IMR-90 (cell line): Measurements from ENCODE around the gene SAMD11. TPM values are rescaled to one million over a fixed set of nuclear protein-coding genes. Genes with fewer than 3 reads are reported as not detected.

Experiments used
- ATAC-seq: fragments of 200-7000 bp; cut with Tn5 transposase; 2 replicates; pipeline ENCODE4 v1.9.1; 2020; ENCODE audit warnings: low read depth, mild to moderate bottlenecking, moderate library complexity
- BruUV-seq: library from RNA; stranded (reverse); fragments of 400-500 nt; replicated peaks from 2 replicates; lab custom pipeline; 2021; lab: Mats Ljungman, UMichigan
- CTCF ChIA-PET: fragments of 300-600 bp; formaldehyde crosslinking; extraction: SDS; loops from one replicate; lab custom pipeline; 2021; ENCODE audit warnings: antibody characterized with exemption; lab: Yijun Ruan, JAX
- POLR2A ChIA-PET: fragments of 300-600 bp; sonication (Branson Sonifier 250); formaldehyde crosslinking; loops from one replicate; lab custom pipeline; 2022; ENCODE audit warnings: antibody characterized with exemption; ENCODE audit not compliant: unreplicated experiment; lab: Charles Lee
- DNase-seq: peaks from one replicate; pipeline ENCODE4 v3.0.0; 2013
- H2AFZ ChIP-seq: replicated peaks from 2 replicates; pipeline ENCODE3; 2013; ENCODE audit warnings: low read length, mild to moderate bottlenecking; ENCODE audit not compliant: poor library complexity
- H2AK5ac ChIP-seq: 2 replicates; pipeline ENCODE4 v1.6.1; 2013; ENCODE audit warnings: low read depth, low read length, inconsistent platforms
- H2AK9ac ChIP-seq: replicated peaks from 2 replicates; pipeline ENCODE3; 2013; ENCODE audit warnings: mild to moderate bottlenecking, low read depth, low read length, moderate library complexity; ENCODE audit not compliant: poor library complexity
- H2BK120ac ChIP-seq: 2 replicates; pipeline ENCODE4 v1.6.1; 2013; ENCODE audit warnings: low read depth, low read length, inconsistent platforms
- H2BK15ac ChIP-seq: 3 replicates; pipeline ENCODE4 v1.6.1; 2013; ENCODE audit warnings: low read depth, low read length, inconsistent platforms
- H2BK20ac ChIP-seq: 2 replicates; pipeline ENCODE4 v1.6.1; 2013; ENCODE audit warnings: low read depth, mild to moderate bottlenecking, inconsistent platforms, low read length, moderate library complexity
- H2BK5ac ChIP-seq: 2 replicates; pipeline ENCODE4 v1.6.1; 2013; ENCODE audit warnings: mild to moderate bottlenecking, low read depth, low read length, inconsistent platforms; ENCODE audit not compliant: poor library complexity, severe bottlenecking
- H3K14ac ChIP-seq: replicated peaks from 2 replicates; pipeline ENCODE4 v1.6.1; 2013; ENCODE audit warnings: low read depth, low read length, inconsistent platforms
- H3K18ac ChIP-seq: 2 replicates; pipeline ENCODE4 v1.6.1; 2013; ENCODE audit warnings: low read depth, low read length, control low read depth
- H3K23ac ChIP-seq: 2 replicates; pipeline ENCODE4 v1.6.1; 2013; ENCODE audit warnings: low read depth, low read length, inconsistent platforms
- H3K27ac ChIP-seq: 2 replicates; pipeline ENCODE4 v1.5.1; 2013; ENCODE audit warnings: mild to moderate bottlenecking, control low read depth, low read length; ENCODE audit not compliant: insufficient read depth
- H3K27me3 ChIP-seq: 2 replicates; pipeline ENCODE4 v1.6.1; 2013; ENCODE audit warnings: low read length; ENCODE audit not compliant: control insufficient read depth, insufficient read depth
- H3K36me3 ChIP-seq: 2 replicates; pipeline ENCODE4 v1.6.1; 2013; ENCODE audit warnings: low read length, mixed read lengths; ENCODE audit not compliant: control insufficient read depth, insufficient read depth
- H3K4ac ChIP-seq: 2 replicates; pipeline ENCODE4 v1.6.1; 2013; ENCODE audit warnings: low read depth, low read length, inconsistent platforms
- H3K4me1 ChIP-seq: 2 replicates; pipeline ENCODE4 v1.6.1; 2013; ENCODE audit warnings: low read length, mixed read lengths; ENCODE audit not compliant: control insufficient read depth, insufficient read depth
- H3K4me2 ChIP-seq: 2 replicates; pipeline ENCODE4 v1.6.1; 2013; ENCODE audit warnings: low read depth, mild to moderate bottlenecking, control low read depth, low read length, moderate library complexity
- H3K4me3 ChIP-seq: 2 replicates; pipeline ENCODE4 v1.5.1; 2013; ENCODE audit warnings: low read depth, mild to moderate bottlenecking, control low read depth, low read length, moderate library complexity; ENCODE audit not compliant: insufficient read depth
- H3K56ac ChIP-seq: 2 replicates; pipeline ENCODE4 v1.6.1; 2013; ENCODE audit warnings: low read length, inconsistent platforms; ENCODE audit not compliant: insufficient read depth; ENCODE audit errors: extremely low read depth
- H3K79me1 ChIP-seq, 2 experiments: 2 replicates each; pipeline ENCODE4 v1.6.1; 2013; ENCODE audit warnings: low read length in 2 of 2, inconsistent platforms in 1 of 2, low read depth in 1 of 2
- H3K9ac ChIP-seq: 2 replicates; pipeline ENCODE4 v1.6.1; 2013; ENCODE audit warnings: low read depth, low read length, control low read depth
- H3K9me1 ChIP-seq: 2 replicates; pipeline ENCODE4 v1.6.1; 2013; ENCODE audit warnings: low read length, inconsistent platforms; ENCODE audit not compliant: insufficient read depth
- H3K9me3 ChIP-seq: 2 replicates; pipeline ENCODE4 v1.6.1; 2013; ENCODE audit warnings: low read length; ENCODE audit not compliant: control insufficient read depth, insufficient read depth
- H4K20me1 ChIP-seq: 2 replicates; pipeline ENCODE4 v1.6.1; 2013; ENCODE audit warnings: low read length, inconsistent platforms; ENCODE audit not compliant: insufficient read depth
- H4K5ac ChIP-seq: 2 replicates; pipeline ENCODE4 v1.6.1; 2013; ENCODE audit warnings: mild to moderate bottlenecking, low read depth, low read length, control low read depth
- H4K8ac ChIP-seq, 2 experiments: 2 replicates each; pipeline ENCODE4 v1.6.1; 2013; ENCODE audit warnings: low read depth in 2 of 2, low read length in 2 of 2, control low read depth in 1 of 2, inconsistent platforms in 1 of 2
- H4K91ac ChIP-seq: 2 replicates; pipeline ENCODE4 v1.6.1; 2013; ENCODE audit warnings: low read depth, low read length, inconsistent platforms; ENCODE audit not compliant: insufficient read depth
- CHD1 ChIP-seq: IDR thresholded peaks from 2 replicates; pipeline ENCODE4 v1.6.1; 2012; ENCODE audit warnings: low read depth, low read length, improper control_type of control experiment
- MXI1 ChIP-seq: IDR thresholded peaks from 2 replicates; pipeline ENCODE4 v1.6.1; 2012; ENCODE audit warnings: low read depth, mild to moderate bottlenecking, low read length, moderate library complexity, borderline replicate concordance
- RFX5 ChIP-seq: IDR thresholded peaks from 2 replicates; pipeline ENCODE4 v1.8.0; 2012; ENCODE audit warnings: low read depth, mild to moderate bottlenecking, low read length, moderate library complexity
- USF2 ChIP-seq: fragments of 150-350 bp; IDR thresholded peaks from 2 replicates; pipeline ENCODE4 v1.6.1; 2017; ENCODE audit warnings: mild to moderate bottlenecking, antibody characterized with exemption, low read length, low read depth
- WGBS, 2 experiments: methylation state at CpG; one replicate each; pipeline versions ENCODE4 v1.1.5 to v1.1.7; 2013; ENCODE audit warnings: missing lambda C conversion rate in 2 of 2; ENCODE audit not compliant: insufficient read length in 1 of 2; ENCODE audit errors: extremely low coverage in 2 of 2; 5-methylcytosine and 5-hydroxymethylcytosine counted together
- dilution Hi-C: fragments of 300-500 bp; cut with HindIII; formaldehyde crosslinking; loops from one replicate; pipeline ENCODE4 v1.14.3; 2018; ENCODE audit warnings: low sequenced_read_pairs; ENCODE audit not compliant: unreplicated experiment
- in situ Hi-C: fragments of 300-500 bp; cut with MboI; formaldehyde crosslinking; loops from 3 replicates; pipeline ENCODE4 v1.14.3; 2019; ENCODE audit warnings: low sequenced_read_pairs, inconsistent platforms, mixed read lengths
- intact Hi-C: fragments of 100-400 bp; cut with micrococcal nuclease; formaldehyde crosslinking; loops from 2 replicates; pipeline ENCODE4 v1.10.0; 2022
- polyA plus RNA-seq, 3 experiments: library from polyadenylated mRNA; depleted of rRNA; stranded (reverse); fragments of >200 nt; gene quantifications; 2 replicates each; pipeline ENCODE4 v1.2.3, GENCODE V29; 2012; ENCODE audit warnings: low replicate concordance in 1 of 3
- total RNA-seq: library from RNA; depleted of rRNA; stranded (reverse); fragments of >200 nt; gene quantifications from 2 replicates; pipeline ENCODE4 v1.2.3, GENCODE V29; 2012

Gene SAMD11
- total and polyA plus RNA-seq, 2 of the 4 experiments (the other 2 are of a cell fraction): 5.9 to 22.9 TPM

GRCh38 chr1:918353-918752 is 5.4 kb upstream of the SAMD11 start:
- Histone ChIP-seq H2AK9ac (no peak overlapping the region), H4K20me1 (peaks cover 3% of the 10 kb centered on the region), H3K27ac (no peak overlapping the region), H3K18ac (no peak overlapping the region), H2AK5ac (no peak overlapping the region), H4K91ac (no peak overlapping the region), H3K4ac (no peak overlapping the region), H4K8ac (no peak overlapping the region), H3K27me3 (no peaks in the 10 kb centered on the region; the same call in 1 of the 2 replicates), H3K4me3 (no peak overlapping the region), H2BK5ac (no peak overlapping the region), H3K79me1 (peaks cover 4 to 14% of the 10 kb centered on the region in 2 experiments; a peak in 1 of 4 replicates), H2BK15ac (no peak overlapping the region), H2BK20ac (no peak overlapping the region), H3K4me1 (peaks cover 22% of the 10 kb centered on the region), H3K9me1 (peaks cover 5% of the 10 kb centered on the region), H2AFZ (no peak overlapping the region), H3K56ac (no peak overlapping the region), H2BK120ac (no peak overlapping the region), H3K9ac (no peak overlapping the region), H3K4me2 (no peak overlapping the region), H3K36me3 (peaks cover 2% of the 10 kb centered on the region; the same call in 1 of the 2 replicates), H3K23ac (no peak overlapping the region), H3K14ac (no peak overlapping the region), H3K9me3 (no peaks in the 10 kb centered on the region), H4K5ac (no peak overlapping the region)
- no peak for DNase-seq
- intact Hi-C loops: no loop called here
- TF ChIP-seq USF2: no peak
- TF ChIP-seq CHD1: no peak
- no peak for TF ChIP-seq MXI1
- no peak for TF ChIP-seq RFX5
- no peak for ATAC-seq
- dilution Hi-C loops: no loop called here
- ChIA-PET POLR2A (interaction anchor here (1.0 kb wide), 1 partner anchor 14 kb away, joined by 3 read pairs; no protein-coding TSS in a partner anchor), CTCF (no interaction called here)
- no CpG with 5 or more reads among the region's 15 CpGs for WGBS, 2 experiments
- in situ Hi-C loops: no loop called here
- BruUV-seq: no TSS peak
